Measurements from ENCODE around the gene NCKAP5.
"Not testable (repeated sequence)": the region's sequence is repeated elsewhere in the genome, so short reads cannot be mapped to it uniquely, and the experiment has no call there.

NCKAP5 gene

GRCh38 chr2:133519677-133520076, 48.6 kb downstream of the NCKAP5 start:
- not testable (repeated sequence) for DNase-seq

DNA sequence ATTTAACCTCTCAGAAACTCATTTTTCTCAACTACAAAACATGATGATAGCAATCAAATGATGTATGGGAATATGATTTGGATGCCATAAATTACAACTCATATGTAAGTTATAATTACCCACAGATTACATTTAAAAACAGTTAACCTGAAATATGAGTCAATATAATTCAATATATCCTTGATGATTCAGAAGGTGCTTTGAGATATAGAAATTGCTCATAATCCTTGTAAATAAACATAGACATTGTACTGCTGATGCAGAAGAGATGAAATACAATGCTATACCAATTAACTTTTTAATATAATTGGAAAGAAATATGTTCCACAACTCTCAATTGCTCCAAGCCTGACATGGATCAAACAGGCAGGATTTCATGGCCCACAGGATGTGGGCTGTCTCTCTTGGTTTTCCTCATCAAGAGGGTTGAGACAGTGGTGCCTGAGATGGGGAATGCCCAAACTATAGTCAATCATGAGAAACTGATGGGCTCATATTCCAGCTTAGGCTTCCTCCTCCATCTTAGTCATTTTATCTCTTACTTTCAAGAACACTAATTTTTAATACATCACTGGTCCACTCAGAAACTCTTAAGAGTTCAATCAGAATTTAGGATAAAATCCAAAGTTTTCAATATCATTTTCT, 49.4 kb downstream of the NCKAP5 start:
- DNase-seq, result no peak

DNA sequence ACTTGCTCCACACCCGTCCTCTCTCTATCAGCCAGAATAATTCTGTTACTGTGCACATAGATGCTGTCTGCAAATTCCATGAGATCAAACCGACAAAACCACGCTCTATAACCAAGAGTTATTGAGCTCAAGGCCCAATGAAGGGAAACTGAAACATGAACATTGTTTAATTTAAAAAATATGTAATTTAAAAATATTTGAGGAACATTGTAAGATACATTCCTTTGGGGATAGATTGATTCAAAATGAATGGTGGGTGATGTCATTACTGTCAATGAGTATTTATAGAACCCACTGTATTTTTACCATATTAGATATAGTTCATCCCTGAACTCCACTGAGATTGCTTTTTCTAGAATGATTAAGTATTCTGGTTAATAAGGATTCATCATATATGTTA, 50.4 kb downstream of the NCKAP5 start:
- DNase-seq, result no peak

- no peak for DNase-seq
Observed at GRCh38 chr2:133516405-133517026, 51.7 kb downstream of the NCKAP5 start.

- no peak for DNase-seq
Observed at GRCh38 chr2:133515271-133515670, 53.0 kb downstream of the NCKAP5 start.

DNA sequence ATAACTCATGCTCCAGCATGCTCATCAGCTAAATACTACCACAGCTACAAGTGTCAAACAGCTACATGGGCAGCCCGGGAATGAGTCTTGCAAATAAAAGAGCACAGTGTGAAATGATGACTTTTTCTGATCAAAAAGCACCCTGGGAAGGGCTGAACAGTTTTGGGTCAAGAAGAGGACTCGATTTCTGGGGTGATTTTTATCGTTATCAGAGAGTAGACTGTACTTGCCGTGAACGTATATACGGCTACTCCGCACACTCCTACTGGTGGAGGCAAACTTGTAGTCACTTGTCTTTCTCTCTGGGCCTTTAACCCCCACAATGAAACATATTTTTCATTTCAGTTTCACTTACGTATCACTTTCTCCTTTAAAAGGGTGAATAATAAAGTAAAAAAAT, 54.4 kb downstream of the NCKAP5 start:
- DNase-seq, result no peak

- DNase-seq, result no peak
Observed at GRCh38 chr2:133512121-133512520, 56.1 kb downstream of the NCKAP5 start.

GRCh38 chr2:133511679-133512078, 56.6 kb downstream of the NCKAP5 start:
- DNase-seq, result no peak

DNA sequence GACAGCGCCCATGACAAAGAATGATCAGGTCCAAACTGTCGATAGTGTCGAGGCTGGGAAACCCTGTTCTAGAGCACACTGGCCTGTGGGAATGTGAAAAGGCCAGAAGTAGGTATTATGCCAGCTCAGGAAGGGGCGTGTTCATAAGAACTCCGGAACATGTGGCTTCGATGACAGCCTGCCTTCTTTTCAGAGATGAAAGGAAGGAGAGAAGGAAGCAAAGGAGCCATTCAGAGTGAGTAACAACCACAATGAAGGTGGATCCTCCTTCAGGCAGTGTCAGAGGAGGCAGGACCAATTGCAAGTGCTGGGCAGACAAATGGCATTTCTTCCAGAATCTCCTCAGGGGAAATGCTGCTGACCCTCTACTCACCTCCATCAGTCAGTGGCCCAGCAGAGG, 58.5 kb downstream of the NCKAP5 start:
- no peak for DNase-seq

GRCh38 chr2:133508546-133509165, 59.6 kb downstream of the NCKAP5 start:
- DNase-seq, result no peak

DNA sequence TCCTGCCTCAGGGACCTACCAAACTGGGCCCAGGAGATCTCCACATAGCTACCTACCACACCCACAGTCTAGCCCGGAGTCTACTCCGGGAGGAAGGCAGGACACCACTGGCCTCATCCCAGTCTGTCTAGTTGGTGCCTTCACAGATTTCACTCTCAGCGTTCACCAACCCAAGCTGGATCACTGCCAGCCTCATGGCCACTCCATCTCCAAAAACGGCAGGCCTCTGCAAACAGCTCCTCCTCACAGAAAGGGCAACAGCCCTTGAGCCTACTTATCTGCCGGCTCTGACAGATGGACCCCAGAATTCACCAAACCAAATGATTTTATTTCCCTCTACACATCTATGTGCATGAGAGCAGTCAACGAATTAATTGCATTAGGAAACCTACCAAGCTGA, 61.3 kb downstream of the NCKAP5 start:
- no peak for DNase-seq

GRCh38 chr2:133504566-133505505, 63.4 kb downstream of the NCKAP5 start:
- no peak for DNase-seq

GRCh38 chr2:133503927-133504326, 64.3 kb downstream of the NCKAP5 start:
- no peak for DNase-seq

- no peak for DNase-seq
Observed at GRCh38 chr2:133503323-133503722, 64.9 kb downstream of the NCKAP5 start.

- no peak for DNase-seq
Observed at GRCh38 chr2:133502678-133503077, 65.6 kb downstream of the NCKAP5 start.

DNA sequence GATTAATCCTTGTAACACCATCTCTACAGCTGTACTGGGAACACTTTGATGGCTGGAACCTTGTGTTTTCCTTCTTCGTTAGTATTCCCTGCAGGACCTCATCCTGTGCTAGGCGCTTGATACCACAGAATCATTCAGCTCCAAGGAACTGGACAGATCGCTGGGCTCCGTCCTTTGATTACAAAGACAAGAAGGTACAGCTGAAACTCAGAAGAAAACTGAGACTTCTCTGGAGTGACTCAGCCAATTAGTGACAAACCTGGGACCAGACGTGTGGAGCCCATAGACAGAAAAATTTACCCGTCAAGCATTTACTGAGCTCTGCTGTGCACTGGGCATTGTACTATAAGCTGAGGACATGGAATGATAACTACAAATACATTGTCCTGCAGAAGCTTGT, 67.3 kb downstream of the NCKAP5 start:
- DNase-seq, result no peak

GRCh38 chr2:133498662-133499585, 69.3 kb downstream of the NCKAP5 start:
- DNase-seq, result no peak

DNA sequence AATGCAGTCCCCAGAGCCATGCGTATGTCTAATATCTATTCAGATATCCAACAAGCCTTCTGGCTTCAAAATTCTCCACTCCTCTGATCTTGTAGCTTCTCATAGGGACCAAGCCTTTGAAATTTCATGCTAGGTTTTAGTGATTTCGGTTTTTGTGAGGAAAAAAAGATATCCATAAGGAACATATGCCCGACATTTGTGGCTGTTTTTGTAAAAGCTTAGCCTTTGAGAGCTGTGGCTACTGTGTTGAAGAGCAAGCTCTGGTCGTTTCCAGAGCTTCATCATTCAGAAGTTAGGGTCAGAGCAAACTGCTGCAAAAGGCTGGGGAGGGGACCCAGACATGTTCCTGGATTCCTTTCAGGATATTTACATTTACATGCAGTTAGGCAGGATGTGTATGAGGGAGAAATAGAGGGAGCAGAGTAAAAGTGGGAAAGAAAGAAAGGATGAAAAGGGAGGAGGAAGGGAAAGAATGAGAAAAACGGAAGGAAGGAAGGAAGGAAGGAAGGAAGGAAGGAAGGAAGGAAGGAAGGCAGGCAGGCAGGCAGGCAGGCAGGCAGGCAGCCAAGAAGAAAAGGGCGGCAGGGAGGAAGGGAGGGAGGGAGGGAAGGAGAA, 70.2 kb downstream of the NCKAP5 start:
- no peak for DNase-seq

DNA sequence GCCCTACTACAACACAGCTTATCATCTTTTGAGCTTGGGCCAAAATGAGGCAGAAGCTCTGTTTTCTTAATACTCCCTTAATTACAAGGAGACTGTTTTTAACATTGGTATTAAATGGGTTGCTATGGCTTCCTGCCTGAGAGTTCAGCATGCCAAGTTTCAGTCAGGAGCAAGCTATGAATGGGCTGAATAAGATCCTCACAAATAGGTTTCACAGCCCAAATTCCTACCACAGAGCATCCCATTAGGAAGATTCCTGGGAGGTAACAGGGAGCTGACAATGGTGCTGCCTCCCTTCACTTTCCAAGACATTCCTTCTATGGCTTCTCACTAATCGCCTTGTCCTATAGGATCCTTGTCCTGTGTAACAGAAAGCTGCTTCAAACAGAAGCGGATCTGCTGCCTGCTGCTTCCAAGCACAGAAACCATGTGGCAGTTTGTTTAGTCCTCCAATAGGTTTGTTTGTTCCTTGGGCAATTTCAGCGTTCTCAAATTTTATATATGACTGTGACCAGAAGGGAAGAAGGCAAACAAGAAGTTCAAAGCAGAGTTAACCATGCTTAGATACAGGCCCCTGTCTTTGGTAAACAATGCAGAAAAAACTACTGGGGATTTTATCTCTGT, 70.9 kb downstream of the NCKAP5 start:
- no peak for DNase-seq

- no peak for DNase-seq
Observed at GRCh38 chr2:133496501-133497269, 71.6 kb downstream of the NCKAP5 start.

DNA sequence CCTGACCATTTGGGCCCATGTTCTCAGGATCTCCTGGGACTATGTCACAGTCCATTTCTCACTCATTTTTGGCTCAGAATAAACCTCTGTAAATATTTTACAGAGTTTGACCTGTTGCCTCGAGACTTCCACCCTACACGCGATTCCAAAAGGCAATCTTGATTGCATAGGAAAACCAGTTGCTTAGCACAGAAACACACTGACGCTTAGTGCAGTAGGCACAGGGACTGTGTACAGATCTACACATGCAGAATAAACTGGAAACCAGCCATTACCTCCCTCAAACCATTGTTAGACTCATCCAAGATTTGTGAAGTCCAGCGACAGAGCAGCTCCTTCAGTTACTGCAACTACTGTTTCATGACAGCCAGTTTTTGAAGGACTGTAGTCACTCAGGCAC, 73.0 kb downstream of the NCKAP5 start:
- no peak for DNase-seq
